Hindlimb muscle (tissue), 1 donor: ENCODE results near the gene CEP68. TPM values are rescaled to one million over a fixed set of nuclear protein-coding genes. Genes with fewer than 3 reads are reported as not detected.
A peak's percentile ranks its signal among the peaks of the same experiment; 100 is the strongest.
"Not testable (repeated sequence)": the region's sequence is repeated elsewhere in the genome, so short reads cannot be mapped to it uniquely, and the experiment has no call there.

Source experiments
- DNase-seq: peaks from one replicate; pipeline ENCODE4 v3.0.0-alpha.2; 2013
- polyA plus RNA-seq: library from polyadenylated mRNA; unstranded; fragments of 120-200 nt; gene quantifications from one replicate; pipeline ENCODE4 v1.2.1, GENCODE V29; 2013; ENCODE audit not compliant: insufficient read length

Gene CEP68
- 32.4 TPM for polyA plus RNA-seq

- peak; percentile 98 for DNase-seq
These were observed at the start of gene CEP68 for GRCh38 chr2:65056215-65057053. TSS of gene CEP68 (plus strand) at chr2:65056416. CDS start at chr2:65069445, 13,029 bp downstream.

GRCh38 chr2:65013776-65014175 lies 42.4 kb upstream of the CEP68 start:
- no peak for DNase-seq

GRCh38 chr2:65015731-65016130 lies 40.5 kb upstream of the CEP68 start:
- DNase-seq: no peak

GRCh38 chr2:65016789-65017188 lies 39.4 kb upstream of the CEP68 start:
- DNase-seq: no peak

- no peak for DNase-seq
These were observed 38.9 kb upstream of the CEP68 start for GRCh38 chr2:65017335-65017734.

- DNase-seq: no peak
These were observed 38.1 kb upstream of the CEP68 start for GRCh38 chr2:65018141-65018582.

- DNase-seq: no peak
These were observed 37.2 kb upstream of the CEP68 start for GRCh38 chr2:65019010-65019409.

GRCh38 chr2:65019675-65020195 lies 36.5 kb upstream of the CEP68 start:
- DNase-seq: no peak

GRCh38 chr2:65020251-65020650 lies 36.0 kb upstream of the CEP68 start:
- not testable (repeated sequence) for DNase-seq

GRCh38 chr2:65020943-65021528 lies 35.2 kb upstream of the CEP68 start:
- no peak for DNase-seq

GRCh38 chr2:65021709-65022108 lies 34.5 kb upstream of the CEP68 start:
- no peak for DNase-seq

GRCh38 chr2:65022189-65022588 lies 34.0 kb upstream of the CEP68 start:
- DNase-seq: no peak

- DNase-seq: no peak
These were observed 32.5 kb upstream of the CEP68 start for GRCh38 chr2:65023742-65024141.

GRCh38 chr2:65024149-65024829 lies 31.9 kb upstream of the CEP68 start:
- DNase-seq: no peak

- DNase-seq: no peak
These were observed 30.6 kb upstream of the CEP68 start for GRCh38 chr2:65025453-65026123.

- DNase-seq: no peak
These were observed 30.1 kb upstream of the CEP68 start for GRCh38 chr2:65026154-65026553.

- DNase-seq: no peak
These were observed 29.3 kb upstream of the CEP68 start for GRCh38 chr2:65026704-65027464.

- no peak for DNase-seq
These were observed 28.5 kb upstream of the CEP68 start for GRCh38 chr2:65027616-65028244.

GRCh38 chr2:65030476-65031332 lies 25.5 kb upstream of the CEP68 start:
- no peak for DNase-seq

- no peak for DNase-seq
These were observed 24.7 kb upstream of the CEP68 start for GRCh38 chr2:65031341-65032018.
